Skin epidermis (tissue), 12 donors: Measurements from ENCODE around the gene PPM1E.
"Not testable (repeated sequence)": the region's sequence is repeated elsewhere in the genome, so short reads cannot be mapped to it uniquely, and the experiment has no call there.

Experiments used
- H3K27ac ChIP-seq, 21 experiments: fragments of 200-600 bp; sonication (generic) in 11 of 21; one replicate each; pipeline ENCODE4 v1.5.0; 2020; ENCODE audit warnings: mild to moderate bottlenecking in 3 of 21, inconsistent platforms in 2 of 21, moderate library complexity in 2 of 21
- H3K4me3 ChIP-seq, 7 experiments: fragments of 200-600 bp; sonication (generic) in 2 of 7; one replicate each; pipeline ENCODE4 v1.5.0; 2020; ENCODE audit warnings: inconsistent platforms in 2 of 7, mild to moderate bottlenecking in 2 of 7, moderate library complexity in 1 of 7

The PPM1E gene

GRCh38 chr17:58755577-58756245, at the start of gene PPM1E:
TSS of gene PPM1E (plus strand) at chr17:58755854.
- H3K4me3 ChIP-seq, result peak within 1 kb of the TSS; percentile 36 to 58 (median 48)
- peak within 1 kb of the TSS in 1 of 21 experiments; percentile 12 for H3K27ac ChIP-seq

GRCh38 chr17:58706351-58707140, 49.1 kb upstream of the PPM1E start:
- Histone ChIP-seq H3K4me3 (no peak overlapping the region), H3K27ac (no peak overlapping the region)

DNA sequence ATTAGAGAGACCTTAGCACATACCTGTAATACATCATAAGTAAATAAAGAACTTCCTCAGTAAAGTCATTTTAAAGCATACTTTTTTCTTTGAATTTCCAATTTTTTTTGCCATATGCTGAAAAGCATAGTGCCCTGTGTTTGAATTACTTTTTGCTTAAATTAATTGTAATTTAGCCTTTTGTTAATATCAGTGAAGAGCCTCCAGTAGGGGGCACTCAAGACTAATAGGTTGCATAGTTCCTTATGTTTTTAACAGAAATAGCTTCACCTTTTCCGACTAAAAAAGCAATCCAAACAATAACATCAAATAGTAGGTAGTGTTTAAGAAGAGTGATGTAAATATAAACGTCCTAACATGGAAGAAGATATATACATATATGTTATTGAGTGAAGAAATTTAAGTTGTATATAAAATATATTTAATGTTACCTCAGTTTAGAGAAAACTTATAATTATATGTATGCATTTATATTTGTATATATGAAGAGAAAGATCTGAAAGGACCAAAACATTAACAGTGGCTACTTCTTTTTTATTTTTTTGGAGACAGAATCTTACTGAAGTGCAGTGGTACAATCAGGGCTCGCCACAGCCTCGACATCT, 44.6 kb upstream of the PPM1E start:
- Histone ChIP-seq H3K27ac (no peak overlapping the region), H3K4me3 (no peak overlapping the region)

- no peak overlapping the region for H3K27ac ChIP-seq
Measured at GRCh38 chr17:58722274-58722673, 33.4 kb upstream of the PPM1E start.

DNA sequence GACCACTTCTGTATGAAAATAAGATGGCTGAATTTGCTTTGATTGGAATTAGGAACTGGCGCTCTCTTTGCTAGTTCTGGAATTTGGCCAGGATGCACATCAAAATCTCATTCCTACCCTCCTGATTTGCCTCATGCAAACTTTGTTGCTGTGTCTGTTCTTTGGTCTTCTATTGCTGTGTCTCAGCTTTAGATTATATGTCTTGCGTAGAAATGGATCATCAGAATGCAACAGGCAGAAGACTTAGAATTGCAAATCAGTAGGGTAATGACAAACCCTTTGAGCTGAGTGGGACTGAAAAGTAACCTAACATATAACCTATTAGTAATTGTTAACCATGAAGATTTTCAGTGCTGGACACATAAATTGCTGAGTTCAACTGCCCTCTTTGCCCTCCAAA, 33.0 kb upstream of the PPM1E start:
- H3K27ac ChIP-seq, result no peak overlapping the region
- H3K4me3 ChIP-seq, result no peak overlapping the region

More at GRCh38 chr17:58722274-58722673, 33.4 kb upstream of the PPM1E start:
- no peak overlapping the region for H3K4me3 ChIP-seq

DNA sequence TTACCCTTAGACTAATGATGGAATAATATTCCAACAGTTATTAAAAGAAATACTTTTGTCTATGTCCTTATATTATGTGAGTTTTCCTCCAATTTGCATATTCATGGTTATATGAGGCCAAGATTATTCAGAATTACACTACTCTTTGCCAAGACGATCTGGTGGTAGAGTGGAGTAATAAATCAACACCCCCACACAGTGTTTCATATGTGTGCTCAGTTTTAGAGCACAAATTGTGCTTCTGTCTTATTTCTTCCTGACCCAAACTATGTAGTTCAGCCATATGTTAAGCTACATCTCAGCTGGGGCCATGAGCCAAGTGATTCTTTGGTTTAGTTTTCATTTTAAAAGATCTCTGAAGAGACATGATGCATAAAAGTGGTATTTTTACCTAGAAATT, 26.9 kb upstream of the PPM1E start:
- no peak overlapping the region for H3K4me3 ChIP-seq
- H3K27ac ChIP-seq, result no peak overlapping the region

- no peak overlapping the region for H3K4me3 ChIP-seq
Measured at GRCh38 chr17:58730937-58731336, 24.7 kb upstream of the PPM1E start.

GRCh38 chr17:58734040-58734439, 21.6 kb upstream of the PPM1E start:
- H3K27ac ChIP-seq, result no peak overlapping the region

More at GRCh38 chr17:58730937-58731336, 24.7 kb upstream of the PPM1E start:
- H3K27ac ChIP-seq, result no peak overlapping the region

GRCh38 chr17:58734811-58735210, 20.8 kb upstream of the PPM1E start:
- H3K4me3 ChIP-seq, result no peak overlapping the region
- no peak overlapping the region for H3K27ac ChIP-seq

More at GRCh38 chr17:58734040-58734439, 21.6 kb upstream of the PPM1E start:
- H3K4me3 ChIP-seq, result no peak overlapping the region

DNA sequence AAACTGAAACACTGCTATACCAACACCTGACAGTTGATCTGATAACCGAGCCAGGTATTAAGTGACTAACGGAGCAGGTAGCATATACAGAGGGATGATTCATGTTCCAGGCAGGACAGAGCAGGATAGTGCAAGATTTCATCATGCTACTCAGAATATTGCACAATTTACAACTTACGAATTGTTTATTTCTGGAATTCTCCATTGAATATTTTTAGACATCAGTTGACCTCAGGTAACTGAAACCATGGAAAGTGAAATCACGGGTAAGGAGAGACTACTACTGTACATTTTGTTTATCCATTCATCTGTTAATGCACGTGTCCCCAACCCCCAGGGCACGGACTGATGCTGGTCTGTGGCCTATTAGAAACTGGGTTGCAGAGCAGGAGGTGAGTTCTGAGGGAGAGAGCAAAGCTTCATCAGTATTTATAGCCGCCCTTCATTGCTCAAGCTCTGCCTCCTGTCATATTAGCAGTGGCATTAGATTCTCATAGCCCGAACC, 14.5 kb upstream of the PPM1E start:
- H3K4me3 ChIP-seq, result no peak overlapping the region
- H3K27ac ChIP-seq, result no peak overlapping the region

GRCh38 chr17:58747674-58748073, 8.0 kb upstream of the PPM1E start:
- Histone ChIP-seq H3K27ac (no peak overlapping the region), H3K4me3 (no peak overlapping the region)

- H3K27ac ChIP-seq, H3K4me3 ChIP-seq: not testable (repeated sequence)
Measured at GRCh38 chr17:58749627-58750026, 6.0 kb upstream of the PPM1E start.

DNA sequence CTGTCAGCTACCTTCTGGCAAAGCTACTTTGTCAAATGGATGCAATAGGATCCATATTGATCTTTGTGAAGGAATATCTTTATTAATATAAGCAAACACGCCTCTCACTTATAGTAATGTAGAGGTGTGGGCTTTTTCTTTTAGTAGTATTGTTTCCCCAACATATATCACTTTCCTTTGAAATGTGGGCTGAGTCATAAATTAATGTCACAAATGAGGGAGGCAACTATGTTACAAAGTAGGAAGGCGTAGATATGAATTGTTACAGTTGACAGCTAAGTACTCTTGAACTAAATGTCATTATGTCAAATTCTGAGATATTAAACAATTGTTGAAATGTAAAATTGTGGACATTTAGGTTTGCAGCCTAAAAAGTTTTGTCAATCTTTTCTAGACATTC, 2.6 kb upstream of the PPM1E start:
- Histone ChIP-seq H3K4me3 (no peak overlapping the region), H3K27ac (no peak overlapping the region)

GRCh38 chr17:58755269-58755576, 431 bp upstream of the PPM1E start:
- Histone ChIP-seq H3K4me3 (peak overlapping the region; percentile 36 to 58 (median 48)), H3K27ac (no peak overlapping the region)

DNA sequence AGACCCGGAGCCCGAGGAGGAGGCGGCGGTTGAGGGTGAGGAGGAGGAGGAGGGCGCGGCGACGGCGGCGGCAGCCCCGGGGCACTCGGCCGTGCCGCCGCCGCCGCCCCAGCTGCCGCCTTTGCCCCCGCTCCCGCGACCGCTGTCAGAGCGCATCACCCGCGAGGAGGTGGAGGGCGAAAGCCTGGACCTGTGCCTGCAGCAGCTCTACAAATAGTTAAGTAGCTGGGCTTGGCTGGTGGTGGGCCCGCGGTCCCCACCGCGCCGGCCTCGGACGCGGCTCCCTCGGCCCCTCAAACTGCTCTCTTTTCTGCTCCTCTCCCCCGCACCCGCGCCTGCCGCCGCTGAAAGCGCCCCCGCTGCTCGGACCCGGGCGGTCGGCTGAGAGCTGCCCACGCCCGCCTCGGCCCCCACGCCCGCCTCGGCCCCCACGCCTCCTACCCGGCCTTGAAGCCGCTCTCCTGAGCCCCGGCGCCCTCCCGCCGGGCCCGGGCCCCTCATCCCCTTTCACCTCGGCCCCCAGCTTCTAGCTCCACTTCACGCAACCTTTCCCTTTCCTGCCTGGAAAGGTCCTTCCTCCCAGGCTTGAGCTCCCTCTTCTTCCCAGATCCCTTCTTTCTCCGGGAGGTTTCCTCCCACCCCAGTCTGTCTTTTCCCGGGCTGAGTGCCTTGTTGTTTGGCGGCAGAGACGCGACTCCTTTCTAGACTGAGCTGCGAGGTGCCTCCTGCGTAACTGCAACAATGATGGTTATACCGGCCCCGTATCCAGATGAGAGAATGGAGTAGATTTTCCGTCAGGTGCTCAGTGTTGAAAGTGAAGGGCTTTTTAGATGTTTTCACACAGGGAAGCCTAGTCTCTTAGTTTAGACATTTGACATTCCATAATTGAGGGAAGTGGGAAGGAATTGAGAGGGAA, 850 bp downstream of the PPM1E start:
- H3K27ac ChIP-seq, result peak overlapping the region in 1 of 21 experiments; percentile 12
- peak overlapping the region; percentile 36 to 58 (median 48) for H3K4me3 ChIP-seq

DNA sequence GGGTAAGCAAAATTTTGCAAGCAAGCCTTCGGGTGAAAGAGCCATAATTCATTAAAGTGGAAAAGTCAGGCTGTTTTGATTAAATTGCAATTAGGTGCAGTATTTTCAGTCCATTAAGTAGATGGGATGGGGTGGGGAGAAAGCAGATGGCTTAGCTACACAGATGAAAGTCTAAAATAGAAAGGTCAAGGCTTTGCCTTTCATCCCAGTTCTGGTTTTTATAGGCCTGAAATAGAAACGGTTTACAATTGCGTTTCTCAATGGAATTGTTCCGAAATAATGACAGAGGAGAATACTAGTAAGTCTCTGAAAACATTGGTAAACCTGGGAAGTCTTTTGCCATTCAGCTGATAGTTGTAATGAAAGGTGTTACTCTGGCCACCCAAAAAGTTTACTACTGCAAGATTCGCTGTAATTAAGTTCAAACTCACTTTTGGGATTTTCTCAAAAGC, 1.5 kb downstream of the PPM1E start:
- H3K4me3 ChIP-seq, result peak overlapping the region in 1 of 7 experiments; percentile 58
- H3K27ac ChIP-seq, result no peak overlapping the region

DNA sequence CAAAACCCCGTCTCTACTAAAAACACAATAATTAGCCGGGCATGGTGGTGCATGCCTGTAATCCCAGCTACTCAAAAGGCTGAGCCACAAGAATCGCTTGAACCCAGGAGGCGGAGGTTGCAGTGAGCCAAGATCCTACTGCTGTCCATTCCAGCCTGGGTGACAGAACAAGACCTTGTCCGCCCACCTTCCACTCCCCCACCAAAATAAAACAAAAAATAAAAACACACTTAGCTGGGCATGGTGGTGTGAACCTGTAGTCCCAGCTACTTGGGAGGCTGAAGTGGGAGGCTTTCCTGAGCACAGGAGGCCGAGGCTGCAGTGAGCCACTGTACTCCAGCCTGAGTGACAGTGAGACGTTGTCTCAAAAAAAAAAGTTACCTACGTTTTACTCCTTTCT, 3.2 kb downstream of the PPM1E start:
- Histone ChIP-seq H3K4me3 (no peak overlapping the region), H3K27ac (no peak overlapping the region)

DNA sequence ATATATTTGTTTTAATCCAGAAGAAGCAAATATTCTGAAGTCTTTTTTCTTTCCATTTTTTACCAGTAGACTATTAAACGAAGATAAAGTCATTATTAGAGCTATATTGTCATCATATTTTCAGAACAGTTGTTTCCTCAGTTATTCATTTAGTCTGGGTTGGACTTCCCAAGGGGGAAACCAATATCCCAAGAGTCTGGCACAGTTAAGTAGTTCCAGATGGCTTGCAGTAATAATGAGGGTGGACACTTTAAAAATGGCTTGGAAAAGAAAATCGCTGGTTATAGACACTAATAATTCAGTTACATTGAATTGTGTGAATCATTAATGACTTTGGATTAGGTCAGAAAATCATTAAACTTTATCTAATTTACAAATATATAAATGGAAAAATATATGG, 3.9 kb downstream of the PPM1E start:
- no peak overlapping the region for H3K27ac ChIP-seq

DNA sequence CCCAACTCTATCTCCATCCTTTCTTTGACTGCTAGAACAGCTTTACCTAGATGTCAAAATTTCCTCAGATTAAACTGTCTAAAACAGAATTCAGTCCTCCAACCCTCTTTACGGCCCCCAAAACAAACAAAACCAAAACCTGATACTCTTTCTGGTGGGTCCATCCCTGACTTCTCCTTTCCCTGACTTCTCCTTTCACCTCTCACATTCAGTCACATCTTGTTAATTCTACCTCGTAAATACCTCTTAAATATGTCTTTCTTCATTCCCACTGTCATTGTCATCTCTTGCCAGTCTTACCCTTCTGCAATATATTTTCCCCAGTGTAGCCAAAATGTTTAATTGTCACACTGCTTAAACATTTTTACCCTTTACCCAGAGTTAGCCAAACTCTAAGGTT, 4.6 kb downstream of the PPM1E start:
- Histone ChIP-seq H3K4me3 (no peak overlapping the region), H3K27ac (no peak overlapping the region)

More for the DNA sequence above, 3.9 kb downstream of the PPM1E start:
- no peak overlapping the region for H3K4me3 ChIP-seq

DNA sequence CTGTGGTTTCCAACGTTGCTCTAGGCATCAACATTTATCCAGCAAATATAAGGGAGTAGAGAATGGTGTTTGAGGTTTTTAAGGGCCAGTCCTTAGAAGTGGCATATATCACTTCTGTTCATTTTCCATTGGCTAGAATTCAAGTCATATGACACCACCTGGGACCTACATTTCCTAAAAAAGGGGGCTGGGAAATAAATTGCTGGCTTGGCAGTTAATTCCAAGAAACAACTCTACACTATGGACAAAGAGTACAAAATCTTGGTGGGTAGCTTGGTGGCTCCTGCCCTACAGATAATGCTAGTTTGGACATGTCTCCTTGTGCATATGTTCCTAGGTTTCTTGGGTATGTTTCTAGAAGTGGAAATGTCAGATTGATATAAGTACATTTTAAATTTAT, 7.6 kb downstream of the PPM1E start:
- H3K4me3 ChIP-seq, result no peak overlapping the region

More for the DNA sequence above, 7.6 kb downstream of the PPM1E start:
- H3K27ac ChIP-seq, result no peak overlapping the region
